ENCODE results near the gene FGFR1OP2. TPM values are rescaled to one million over a fixed set of nuclear protein-coding genes. Genes with fewer than 3 reads are reported as not detected.
A peak's percentile ranks its signal among the peaks of the same experiment; 100 is the strongest.

The FGFR1OP2 gene
- polyA plus RNA-seq, 1 of the 3 experiments (the other 2 are of a cell fraction), result 20.6 TPM

DNA sequence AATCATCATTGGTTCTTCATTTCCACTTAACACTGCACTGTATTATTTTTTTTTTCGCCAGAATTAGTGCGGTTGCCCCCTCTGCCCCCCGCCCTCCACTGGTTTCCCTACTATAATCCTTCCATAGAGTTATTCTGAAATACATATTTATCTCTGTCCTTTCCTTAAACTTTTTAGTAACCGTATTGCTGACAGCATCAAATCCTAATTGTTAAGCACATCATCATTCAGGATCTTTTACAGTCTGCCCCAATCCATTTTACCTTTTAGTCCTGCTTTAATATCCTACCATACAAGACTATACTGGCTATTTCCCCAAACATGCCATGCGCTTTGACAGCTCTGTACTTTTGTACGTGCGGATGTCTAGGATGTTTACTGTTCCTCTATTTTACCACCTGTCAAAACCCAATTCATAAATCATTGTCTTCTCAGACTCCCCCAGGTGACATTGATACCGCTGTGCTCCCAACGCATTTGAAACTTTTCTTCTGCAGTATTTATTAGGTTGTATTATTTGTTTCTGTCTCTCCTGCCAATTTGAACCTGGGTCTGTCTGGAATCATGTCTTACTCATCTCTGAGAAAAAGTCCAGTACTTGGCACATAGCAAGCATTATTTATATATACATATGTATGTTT is 1.0 kb downstream of the FGFR1OP2 start:
- 3% methylated on average over 9 of the region's 9 CpGs for WGBS (ENCODE audit: low lambda C conversion rate)
- ChIA-PET POLR2A (interaction anchor here (1.4 kb wide), 1 partner anchor 106 kb away, joined by 3 read pairs; the partner anchor contains the start of gene ITPR2), CTCF (interaction anchor here (1.0 kb wide), 2 partner anchors 54 to 75 kb away, joined by 3 to 5 read pairs; partner anchors contain the start of gene TM7SF3)
- TF ChIP-seq NRF1 (IDR thresholded peaks at IDR 0.05; ENCODE audit: low read depth, low read length), result no peak
- 0 out of 2 replicates have a peak, but pooled peaks have one; percentile 10 for TF ChIP-seq NFIC (IDR thresholded peaks at IDR 0.05; ENCODE audit: borderline replicate concordance)
- peak; percentile 74 for TF ChIP-seq MXI1 (IDR thresholded peaks at IDR 0.05; ENCODE audit: low read depth, low read length)
- peaks cover 20 to 24% of the 10 kb centered on the region in 2 experiments; a peak in 3 of 4 replicates for H3K4me1 ChIP-seq (ENCODE audit: control insufficient read depth in 1 of 2, insufficient read depth in 2 of 2, low read depth in 1 of 2, low read length in 1 of 2)
- peak overlapping the region; percentile 91 to 93; a peak in 3 of 4 replicates for H3K27ac ChIP-seq (ENCODE audit: low read depth in 2 of 2, low read length in 1 of 2)
- peak overlapping the region; percentile 96 to 98 for H3K4me3 ChIP-seq (ENCODE audit: low read depth in 2 of 2, low read length in 1 of 2)
- H3F3A ChIP-seq (replicated peaks; ENCODE audit: insufficient read depth), result peaks cover 2% of the 10 kb centered on the region
- H3K9me3 ChIP-seq, result peaks cover under 1% of the 10 kb centered on the region; the same call in 1 of the 2 replicates
- peak overlapping the region; percentile 93 for H3K4me2 ChIP-seq
- H3K79me2 ChIP-seq (ENCODE audit: insufficient read depth), result peaks cover 91% of the 10 kb centered on the region
- H2AFZ ChIP-seq (ENCODE audit: low read depth), result peak overlapping the region; percentile 93
- H3K27me3 ChIP-seq (ENCODE audit: insufficient read depth), result no peaks in the 10 kb centered on the region
- H4K20me1 ChIP-seq (ENCODE audit: insufficient read depth), result peaks cover 18% of the 10 kb centered on the region
- no peak for DNase-seq
- no peaks in the 10 kb centered on the region; the same call in 1 of the 2 replicates for H3K9me2 ChIP-seq
- H3K36me3 ChIP-seq (replicated peaks in 1 of 2; ENCODE audit: control insufficient read depth in 1 of 2, insufficient read depth in 2 of 2, low read length in 1 of 2), result peaks cover 0 to 3% of the 10 kb centered on the region in 2 experiments
- peak overlapping the region; percentile 90 for H3K9ac ChIP-seq

DNA sequence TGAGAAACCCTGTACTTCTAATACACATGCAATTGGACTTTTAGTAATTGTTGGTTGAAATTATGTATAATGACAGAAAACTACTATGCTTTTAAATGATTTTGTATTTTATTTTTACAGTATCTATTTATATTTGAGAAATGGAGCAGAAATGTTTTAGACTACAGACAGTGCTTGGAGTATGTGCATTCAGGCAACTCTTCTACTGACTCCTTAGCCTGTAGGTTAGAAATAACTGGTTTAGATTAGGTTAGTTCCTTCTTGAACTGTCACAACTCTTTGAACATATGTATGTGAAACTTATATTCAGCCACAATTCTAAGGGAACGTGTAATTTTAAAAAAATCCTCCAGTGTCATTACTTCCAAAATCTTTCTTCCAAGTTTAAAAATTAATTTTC is 1.7 kb downstream of the FGFR1OP2 start:
- no peak for DNase-seq
- H3K27ac ChIP-seq (ENCODE audit: low read depth in 2 of 2, low read length in 1 of 2), result no peak overlapping the region
- H3K27me3 ChIP-seq (ENCODE audit: insufficient read depth), result no peaks in the 10 kb centered on the region
- POLR2A ChIA-PET, result no interaction called here
- peak overlapping the region; percentile 96 to 98; a peak in 3 of 4 replicates for H3K4me3 ChIP-seq (ENCODE audit: low read depth in 2 of 2, low read length in 1 of 2)
- 71% methylated on average over 1 of the region's 1 CpG for WGBS (ENCODE audit: low lambda C conversion rate)
- no peaks in the 10 kb centered on the region for H3K36me3 ChIP-seq (replicated peaks in 1 of 2; ENCODE audit: control insufficient read depth in 1 of 2, insufficient read depth in 2 of 2, low read length in 1 of 2)
- peak overlapping the region; percentile 93 for H3K4me2 ChIP-seq
- H3F3A ChIP-seq (replicated peaks; ENCODE audit: insufficient read depth), result peaks cover 8% of the 10 kb centered on the region
- peaks cover 18% of the 10 kb centered on the region for H4K20me1 ChIP-seq (ENCODE audit: insufficient read depth)
- peak overlapping the region; percentile 90; the same call in 1 of the 2 replicates for H3K9ac ChIP-seq
- CTCF ChIA-PET, result interaction anchor here (1.0 kb wide), 2 partner anchors 55 to 74 kb away, joined by 3 to 5 read pairs; partner anchors contain the start of gene TM7SF3
- TF ChIP-seq EP300 (IDR thresholded peaks at IDR 0.05; ENCODE audit: borderline replicate concordance in 1 of 2, low read depth in 1 of 2, low read length in 1 of 2) (no peak), SMC3 (IDR thresholded peaks at IDR 0.05; ENCODE audit: low read depth, low read length) (no peak), RXRA (IDR thresholded peaks at IDR 0.05; ENCODE audit: borderline replicate concordance, low read depth) (no peak), NFIC (IDR thresholded peaks at IDR 0.05; ENCODE audit: borderline replicate concordance) (no peak), GATA2 (CRISPR knock-in tag; IDR thresholded peaks at IDR 0.05) (no peak), FOSL2 (IDR thresholded peaks at IDR 0.05; ENCODE audit: borderline replicate concordance, low read depth) (no peak), TAF1 (IDR thresholded peaks at IDR 0.05; ENCODE audit: borderline replicate concordance, low read depth, low read length) (no peak), EZH2phosphoT487 (IDR thresholded peaks at IDR 0.05; ENCODE audit: borderline replicate concordance, low read depth) (no peak), NRF1 (IDR thresholded peaks at IDR 0.05; ENCODE audit: low read depth, low read length) (no peak), RCOR1 (IDR thresholded peaks at IDR 0.05; ENCODE audit: low read length) (no peak)
- TF ChIP-seq, protein P1, sequence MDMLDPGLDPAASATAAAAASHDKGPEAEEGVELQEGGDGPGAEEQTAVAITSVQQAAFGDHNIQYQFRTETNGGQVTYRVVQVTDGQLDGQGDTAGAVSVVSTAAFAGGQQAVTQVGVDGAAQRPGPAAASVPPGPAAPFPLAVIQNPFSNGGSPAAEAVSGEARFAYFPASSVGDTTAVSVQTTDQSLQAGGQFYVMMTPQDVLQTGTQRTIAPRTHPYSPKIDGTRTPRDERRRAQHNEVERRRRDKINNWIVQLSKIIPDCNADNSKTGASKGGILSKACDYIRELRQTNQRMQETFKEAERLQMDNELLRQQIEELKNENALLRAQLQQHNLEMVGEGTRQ (IDR thresholded peaks at IDR 0.05; ENCODE audit: borderline replicate concordance, low read depth, low read length), result no peak
- TF ChIP-seq, protein P2, sequence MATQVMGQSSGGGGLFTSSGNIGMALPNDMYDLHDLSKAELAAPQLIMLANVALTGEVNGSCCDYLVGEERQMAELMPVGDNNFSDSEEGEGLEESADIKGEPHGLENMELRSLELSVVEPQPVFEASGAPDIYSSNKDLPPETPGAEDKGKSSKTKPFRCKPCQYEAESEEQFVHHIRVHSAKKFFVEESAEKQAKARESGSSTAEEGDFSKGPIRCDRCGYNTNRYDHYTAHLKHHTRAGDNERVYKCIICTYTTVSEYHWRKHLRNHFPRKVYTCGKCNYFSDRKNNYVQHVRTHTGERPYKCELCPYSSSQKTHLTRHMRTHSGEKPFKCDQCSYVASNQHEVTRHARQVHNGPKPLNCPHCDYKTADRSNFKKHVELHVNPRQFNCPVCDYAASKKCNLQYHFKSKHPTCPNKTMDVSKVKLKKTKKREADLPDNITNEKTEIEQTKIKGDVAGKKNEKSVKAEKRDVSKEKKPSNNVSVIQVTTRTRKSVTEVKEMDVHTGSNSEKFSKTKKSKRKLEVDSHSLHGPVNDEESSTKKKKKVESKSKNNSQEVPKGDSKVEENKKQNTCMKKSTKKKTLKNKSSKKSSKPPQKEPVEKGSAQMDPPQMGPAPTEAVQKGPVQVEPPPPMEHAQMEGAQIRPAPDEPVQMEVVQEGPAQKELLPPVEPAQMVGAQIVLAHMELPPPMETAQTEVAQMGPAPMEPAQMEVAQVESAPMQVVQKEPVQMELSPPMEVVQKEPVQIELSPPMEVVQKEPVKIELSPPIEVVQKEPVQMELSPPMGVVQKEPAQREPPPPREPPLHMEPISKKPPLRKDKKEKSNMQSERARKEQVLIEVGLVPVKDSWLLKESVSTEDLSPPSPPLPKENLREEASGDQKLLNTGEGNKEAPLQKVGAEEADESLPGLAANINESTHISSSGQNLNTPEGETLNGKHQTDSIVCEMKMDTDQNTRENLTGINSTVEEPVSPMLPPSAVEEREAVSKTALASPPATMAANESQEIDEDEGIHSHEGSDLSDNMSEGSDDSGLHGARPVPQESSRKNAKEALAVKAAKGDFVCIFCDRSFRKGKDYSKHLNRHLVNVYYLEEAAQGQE (IDR thresholded peaks at IDR 0.05; ENCODE audit: low read depth, low read length), result no peak
- H3K9me2 ChIP-seq, result no peaks in the 10 kb centered on the region; the same call in 1 of the 2 replicates
- H3K9me3 ChIP-seq, result peaks cover 7% of the 10 kb centered on the region
- H3K79me2 ChIP-seq (ENCODE audit: insufficient read depth), result peaks cover 91% of the 10 kb centered on the region
- H3K4me1 ChIP-seq (ENCODE audit: control insufficient read depth in 1 of 2, insufficient read depth in 2 of 2, low read depth in 1 of 2, low read length in 1 of 2), result peaks cover 20 to 21% of the 10 kb centered on the region in 2 experiments; a peak in 3 of 4 replicates
- no peak overlapping the region for H2AFZ ChIP-seq (ENCODE audit: low read depth)

All from SK-N-SH (cell line).